MCF 10A (cell line): ENCODE results near the gene NR4A1. TPM values are rescaled to one million over a fixed set of nuclear protein-coding genes. Genes with fewer than 3 reads are reported as not detected.

Experiments used
- BruUV-seq: library from RNA; stranded (reverse); fragments of 400-500 nt; replicated peaks from 2 replicates; lab custom pipeline; 2021; lab: Mats Ljungman, UMichigan
- CTCF ChIA-PET: fragments of 300-600 bp; sonication (Branson Sonifier 250); formaldehyde crosslinking; extraction: SDS; loops from one replicate; lab custom pipeline; 2021; ENCODE audit warnings: antibody characterized with exemption, inconsistent platforms; lab: Yijun Ruan, JAX
- POLR2A ChIA-PET: fragments of 300-600, 350-650 bp; sonication (Branson Sonifier 250); formaldehyde crosslinking; extraction: SDS; loops from one replicate; lab custom pipeline; 2020; ENCODE audit warnings: antibody characterized with exemption, inconsistent platforms; lab: Yijun Ruan, JAX
- DNase-seq: peaks from one replicate; pipeline ENCODE4 v3.0.0-alpha.2; 2018; ENCODE audit not compliant: unreplicated experiment
- H3K27ac Mint-ChIP-seq: one replicate; pipeline ENCODE4 v1.8.0; 2022; ENCODE audit warnings: mild to moderate bottlenecking, low read depth, mixed read lengths; ENCODE audit not compliant: unreplicated experiment
- H3K27me3 Mint-ChIP-seq: one replicate; pipeline ENCODE4 v1.8.0; 2022; ENCODE audit warnings: mixed read lengths; ENCODE audit not compliant: insufficient read depth, unreplicated experiment
- H3K36me3 Mint-ChIP-seq: one replicate; pipeline ENCODE4 v1.8.0; 2022; ENCODE audit warnings: mild to moderate bottlenecking, moderate library complexity, mixed read lengths; ENCODE audit not compliant: insufficient read depth, unreplicated experiment
- H3K4me1 Mint-ChIP-seq: one replicate; pipeline ENCODE4 v1.8.0; 2022; ENCODE audit warnings: mixed read lengths; ENCODE audit not compliant: insufficient read depth, unreplicated experiment
- H3K4me3 Mint-ChIP-seq: one replicate; pipeline ENCODE4 v1.8.0; 2022; ENCODE audit warnings: mild to moderate bottlenecking, moderate library complexity, mixed read lengths; ENCODE audit not compliant: unreplicated experiment
- H3K9me3 Mint-ChIP-seq: one replicate; pipeline ENCODE4 v1.8.0; 2022; ENCODE audit warnings: mixed read lengths; ENCODE audit not compliant: unreplicated experiment
- CTCF ChIP-seq: fragments of 200-600 bp; IDR thresholded peaks from one replicate; pipeline ENCODE4 v1.8.0; 2022; ENCODE audit warnings: antibody characterized with exemption, mild to moderate bottlenecking; ENCODE audit not compliant: unreplicated experiment
- intact Hi-C: fragments of 100-400 bp; cut with micrococcal nuclease; formaldehyde crosslinking; loops from 2 replicates; pipeline ENCODE4 v1.14.1; 2022
- total RNA-seq: library from RNA; stranded (reverse); gene quantifications from 2 replicates; pipeline ENCODE4 v1.2.3, GENCODE V29; 2022

NR4A1 gene
- total RNA-seq, 1 experiment from 2014 or later, result 2.9 TPM

GRCh38 chr12:52056801-52057637 is 5.8 kb downstream of the NR4A1 start:
- Mint-ChIP-seq H3K4me1 (peaks cover 3% of the 10 kb centered on the region), H3K36me3 (peaks cover 6% of the 10 kb centered on the region), H3K27ac (no peak overlapping the region), H3K9me3 (no peaks in the 10 kb centered on the region), H3K4me3 (no peak overlapping the region), H3K27me3 (no peaks in the 10 kb centered on the region)
- no peak for TF ChIP-seq CTCF
- POLR2A ChIA-PET, result interaction anchor here (0.6 kb wide), 1 partner anchor 753 kb away, joined by 3 read pairs; no protein-coding TSS in a partner anchor
- BruUV-seq, result no TSS peak
- DNase-seq, result no peak
- intact Hi-C loops, result no loop called here
- CTCF ChIA-PET, result interaction anchor here (0.6 to 1.0 kb wide), 2 partner anchors 26 kb away, joined by 3 read pairs; no protein-coding TSS in a partner anchor

- ChIA-PET POLR2A (no interaction called here), CTCF (interaction anchor here (0.6 to 32.1 kb wide), 3 partner anchors 25 to 1009 kb away, joined by 3 to 560 read pairs (median 9); no protein-coding TSS in a partner anchor)
- TF ChIP-seq CTCF, result no peak
- no TSS peak for BruUV-seq
- H3K4me3 Mint-ChIP-seq, result no peak overlapping the region
- DNase-seq, result no peak
- intact Hi-C loops, result no loop called here
- no peak overlapping the region for H3K27ac Mint-ChIP-seq
- no peaks in the 10 kb centered on the region for H3K4me1 Mint-ChIP-seq
- peaks cover 6% of the 10 kb centered on the region for H3K36me3 Mint-ChIP-seq
- H3K9me3 Mint-ChIP-seq, result no peaks in the 10 kb centered on the region
- no peaks in the 10 kb centered on the region for H3K27me3 Mint-ChIP-seq
Observed at GRCh38 chr12:52057638-52058576, 6.7 kb downstream of the NR4A1 start.

- ChIA-PET POLR2A (no interaction called here), CTCF (interaction anchor here (0.5 to 32.1 kb wide), 4 partner anchors 12 to 96 kb away, joined by 3 to 560 read pairs (median 7); partner anchors contain the start of gene ATG101)
- no peaks in the 10 kb centered on the region for H3K9me3 Mint-ChIP-seq
- no peaks in the 10 kb centered on the region for H3K27me3 Mint-ChIP-seq
- DNase-seq, result no peak
- H3K36me3 Mint-ChIP-seq, result peaks cover 6% of the 10 kb centered on the region
- H3K27ac Mint-ChIP-seq, result no peak overlapping the region
- H3K4me3 Mint-ChIP-seq, result no peak overlapping the region
- no TSS peak for BruUV-seq
- intact Hi-C loops, result no loop called here
- H3K4me1 Mint-ChIP-seq, result no peaks in the 10 kb centered on the region
- TF ChIP-seq CTCF, result no peak
Observed at GRCh38 chr12:52058631-52059361, 7.6 kb downstream of the NR4A1 start.
